A673 (cell line): ENCODE measurements around the gene MRGPRF. TPM values are rescaled to one million over a fixed set of nuclear protein-coding genes. Genes with fewer than 3 reads are reported as not detected.

Experiments
- BruUV-seq: library from RNA; stranded (reverse); fragments of 400-500 nt; replicated peaks from 2 replicates; lab custom pipeline; 2021; lab: Mats Ljungman, UMichigan
- CTCF ChIA-PET: fragments of 300-600 bp; sonication (Branson Sonifier 250); formaldehyde crosslinking; loops from one replicate; lab custom pipeline; 2022; ENCODE audit warnings: antibody characterized with exemption; lab: Charles Lee
- POLR2A ChIA-PET: fragments of 300-600 bp; sonication (Branson Sonifier 250); formaldehyde crosslinking; loops from one replicate; lab custom pipeline; 2022; ENCODE audit warnings: antibody characterized with exemption; ENCODE audit not compliant: low non-redundant PET; lab: Charles Lee
- DNase-seq: peaks from one replicate; pipeline ENCODE4 v3.0.0-alpha.2; 2015; ENCODE audit warnings: low spot score
- H3K27ac ChIP-seq: fragments of 200-600 bp; sonication (generic); 2 replicates; pipeline ENCODE4 v1.5.1; 2016; ENCODE audit warnings: mixed run types, low read depth, mild to moderate bottlenecking, mixed read lengths, antibody characterized with exemption, low read length; ENCODE audit not compliant: poor library complexity, severe bottlenecking
- H3K27me3 ChIP-seq: fragments of 200-600 bp; sonication (generic); replicated peaks from 2 replicates; pipeline ENCODE4 v1.6.1; 2017; ENCODE audit warnings: mixed run types, low read depth, mild to moderate bottlenecking, mixed read lengths, antibody characterized with exemption, low read length; ENCODE audit not compliant: insufficient read depth, poor library complexity
- H3K36me3 ChIP-seq: fragments of 200-600 bp; sonication (generic); 2 replicates; pipeline ENCODE4 v1.6.1; 2016; ENCODE audit warnings: mixed run types, mild to moderate bottlenecking, mixed read lengths, antibody characterized with exemption, low read length; ENCODE audit not compliant: insufficient read depth, poor library complexity, severe bottlenecking
- H3K4me1 ChIP-seq: fragments of 200-600 bp; sonication (generic); 2 replicates; pipeline ENCODE4 v1.6.1; 2017; ENCODE audit warnings: mixed run types, mild to moderate bottlenecking, mixed read lengths, antibody characterized with exemption, low read length; ENCODE audit not compliant: insufficient read depth, poor library complexity, severe bottlenecking
- H3K4me3 ChIP-seq: fragments of 200-600 bp; sonication (generic); 2 replicates; pipeline ENCODE4 v1.5.1; 2016; ENCODE audit warnings: low read depth, mixed run types, mild to moderate bottlenecking, mixed read lengths, low read length; ENCODE audit not compliant: poor library complexity, severe bottlenecking
- H3K9me3 ChIP-seq: fragments of 200-600 bp; sonication (generic); 2 replicates; pipeline ENCODE4 v1.6.1; 2016; ENCODE audit warnings: mixed run types, low read depth, mild to moderate bottlenecking, mixed read lengths, antibody characterized with exemption, low read length; ENCODE audit not compliant: poor library complexity, severe bottlenecking
- EZH2 ChIP-seq: fragments of 200-600 bp; sonication (generic); IDR thresholded peaks from 2 replicates; pipeline ENCODE4 v1.6.1; 2017; ENCODE audit warnings: borderline replicate concordance, low read depth, mild to moderate bottlenecking, mixed read lengths, antibody characterized with exemption, low read length; ENCODE audit not compliant: poor library complexity, severe bottlenecking
- intact Hi-C: fragments of 100-400 bp; cut with micrococcal nuclease; formaldehyde crosslinking; loops from one replicate; pipeline ENCODE4 v1.10.0; 2022; ENCODE audit not compliant: unreplicated experiment
- total RNA-seq: library from RNA; stranded (reverse); gene quantifications from 2 replicates; pipeline ENCODE4 v1.2.3, GENCODE V29; 2021
- TF ChIP-seq, protein P1 (sequence below): fragments of 300-800, 200-600 bp; sonication (generic); conservative IDR thresholded peaks from 2 replicates; pipeline ENCODE4 v1.5.1; 2017; ENCODE audit warnings: low read depth, mild to moderate bottlenecking, antibody characterized with exemption, low read length, moderate library complexity, mixed read lengths

Gene MRGPRF
- total RNA-seq, 1 experiment from 2014 or later = 9.3 TPM

DNA sequence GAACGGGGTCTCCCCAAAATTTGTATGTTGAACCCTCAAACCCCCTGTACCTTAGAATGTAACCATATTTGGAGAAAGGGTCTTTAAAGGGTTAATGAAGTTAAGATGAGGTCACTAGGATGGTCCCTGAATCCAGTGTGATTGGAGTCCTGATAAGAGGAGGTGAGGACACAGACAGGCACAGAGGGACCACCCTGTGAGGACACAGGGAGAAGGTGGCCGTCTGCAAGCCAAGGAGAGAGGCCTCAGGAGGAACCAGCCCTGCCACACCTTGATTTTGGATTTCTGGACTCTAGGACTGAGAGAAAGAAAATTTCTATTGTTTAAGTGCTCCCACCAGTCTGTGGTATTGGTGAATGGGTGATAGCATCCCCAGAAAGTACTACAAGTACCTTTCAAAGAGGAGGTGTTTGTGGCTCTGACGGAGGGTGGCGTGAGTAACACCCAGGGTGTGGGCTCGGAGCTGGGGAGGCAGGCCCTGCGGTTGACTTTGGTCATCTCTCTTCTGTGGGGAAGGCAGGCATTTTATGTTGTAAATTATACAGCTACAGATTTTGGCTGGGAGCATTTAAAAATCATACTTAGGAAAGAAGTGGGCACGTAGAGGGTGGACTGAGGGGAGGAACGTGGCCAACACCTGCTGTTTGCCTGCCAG is 13.8 kb downstream of the MRGPRF start:
- CTCF ChIA-PET = no interaction called here
- DNase-seq = no peak
- BruUV-seq = no TSS peak
- Histone ChIP-seq H3K27ac (no peak overlapping the region), H3K36me3 (no peaks in the 10 kb centered on the region), H3K4me3 (no peak overlapping the region), H3K27me3 (no peaks in the 10 kb centered on the region), H3K4me1 (peaks cover 10% of the 10 kb centered on the region), H3K9me3 (no peaks in the 10 kb centered on the region)
- POLR2A ChIA-PET = no interaction called here
- intact Hi-C loops = no loop called here
- TF ChIP-seq, protein P1, sequence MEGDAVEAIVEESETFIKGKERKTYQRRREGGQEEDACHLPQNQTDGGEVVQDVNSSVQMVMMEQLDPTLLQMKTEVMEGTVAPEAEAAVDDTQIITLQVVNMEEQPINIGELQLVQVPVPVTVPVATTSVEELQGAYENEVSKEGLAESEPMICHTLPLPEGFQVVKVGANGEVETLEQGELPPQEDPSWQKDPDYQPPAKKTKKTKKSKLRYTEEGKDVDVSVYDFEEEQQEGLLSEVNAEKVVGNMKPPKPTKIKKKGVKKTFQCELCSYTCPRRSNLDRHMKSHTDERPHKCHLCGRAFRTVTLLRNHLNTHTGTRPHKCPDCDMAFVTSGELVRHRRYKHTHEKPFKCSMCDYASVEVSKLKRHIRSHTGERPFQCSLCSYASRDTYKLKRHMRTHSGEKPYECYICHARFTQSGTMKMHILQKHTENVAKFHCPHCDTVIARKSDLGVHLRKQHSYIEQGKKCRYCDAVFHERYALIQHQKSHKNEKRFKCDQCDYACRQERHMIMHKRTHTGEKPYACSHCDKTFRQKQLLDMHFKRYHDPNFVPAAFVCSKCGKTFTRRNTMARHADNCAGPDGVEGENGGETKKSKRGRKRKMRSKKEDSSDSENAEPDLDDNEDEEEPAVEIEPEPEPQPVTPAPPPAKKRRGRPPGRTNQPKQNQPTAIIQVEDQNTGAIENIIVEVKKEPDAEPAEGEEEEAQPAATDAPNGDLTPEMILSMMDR = no peak

DNA sequence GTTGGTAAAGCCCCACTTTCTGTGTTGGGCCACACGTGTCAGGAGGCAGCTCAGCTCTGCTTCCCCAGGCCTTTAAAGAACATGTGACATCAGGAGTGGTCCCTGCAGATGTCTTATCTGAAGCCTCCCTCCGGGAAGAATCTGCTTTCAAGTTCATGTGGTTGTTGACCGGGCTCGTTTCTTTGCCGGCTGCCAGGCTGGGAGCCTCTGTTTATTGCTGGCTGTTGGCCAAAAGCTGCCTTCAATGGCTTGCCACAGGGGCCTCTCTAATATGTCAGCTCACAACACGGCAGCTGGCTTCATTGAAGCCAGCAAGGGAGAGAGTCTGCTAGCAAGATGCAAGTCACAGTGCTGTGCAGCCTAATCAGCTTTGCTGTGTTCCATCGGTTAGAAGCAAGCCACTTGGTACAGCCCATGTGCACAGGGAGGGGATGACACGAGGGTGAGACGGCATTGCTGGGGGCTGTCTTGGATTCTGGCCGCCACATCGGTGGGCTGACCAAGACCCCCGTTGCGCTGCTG is 14.6 kb downstream of the MRGPRF start:
- no peak overlapping the region for H3K4me3 ChIP-seq
- no peaks in the 10 kb centered on the region for H3K36me3 ChIP-seq
- POLR2A ChIA-PET = no interaction called here
- H3K4me1 ChIP-seq = peaks cover 10% of the 10 kb centered on the region
- BruUV-seq = no TSS peak
- CTCF ChIA-PET = no interaction called here
- H3K27ac ChIP-seq = no peak overlapping the region
- H3K9me3 ChIP-seq = no peaks in the 10 kb centered on the region
- peak; percentile 73 for DNase-seq
- TF ChIP-seq, protein P1 = no peak
- TF ChIP-seq EZH2 = no peak
- intact Hi-C loops = no loop called here
- H3K27me3 ChIP-seq = no peaks in the 10 kb centered on the region

DNA sequence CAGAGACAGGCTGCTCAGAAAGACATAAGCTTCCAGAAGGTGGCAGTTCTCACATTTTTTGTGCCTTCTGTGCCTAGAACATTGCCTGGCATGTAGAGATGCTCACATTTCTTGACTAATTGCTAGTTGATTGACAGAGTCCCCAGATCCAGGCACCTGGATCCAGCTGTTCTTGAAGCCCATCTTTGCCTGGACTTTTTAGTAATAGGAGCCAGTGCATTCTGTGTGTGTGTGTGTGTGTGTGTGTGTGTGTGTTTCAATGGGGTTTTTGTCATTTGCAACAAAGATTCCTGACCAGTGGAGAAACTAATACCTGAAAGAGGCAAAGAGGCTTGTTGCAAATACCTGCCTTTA is 15.1 kb downstream of the MRGPRF start:
- POLR2A ChIA-PET = no interaction called here
- no TSS peak for BruUV-seq
- TF ChIP-seq, protein P1 = no peak
- TF ChIP-seq EZH2 = no peak
- Histone ChIP-seq H3K9me3 (no peaks in the 10 kb centered on the region), H3K36me3 (no peaks in the 10 kb centered on the region), H3K27me3 (no peaks in the 10 kb centered on the region), H3K4me3 (no peak overlapping the region), H3K4me1 (peaks cover 10% of the 10 kb centered on the region), H3K27ac (no peak overlapping the region)
- CTCF ChIA-PET = no interaction called here
- intact Hi-C loops = no loop called here
- no peak for DNase-seq
